ENCODE measurements around the gene DRAM1. TPM values are rescaled to one million over a fixed set of nuclear protein-coding genes. Genes with fewer than 3 reads are reported as not detected.
"Not testable (repeated sequence)": the region's sequence is repeated elsewhere in the genome, so short reads cannot be mapped to it uniquely, and the experiment has no call there.

The DRAM1 gene
- total RNA-seq, 1 donor from 2014 or later, result 12.5 TPM

GRCh38 chr12:101866615-101867373 lies 10.6 kb upstream of the DRAM1 start:
- peak overlapping the region; percentile 11 for H3K27ac Mint-ChIP-seq
- TF ChIP-seq CTCF (conservative IDR thresholded peaks at IDR 0.05), result no peak
- H3K27me3 Mint-ChIP-seq, result no peaks in the 10 kb centered on the region
- H3K9me3 Mint-ChIP-seq, result peaks cover 6% of the 10 kb centered on the region
- no peak overlapping the region for H3K4me3 Mint-ChIP-seq
- peaks cover 9% of the 10 kb centered on the region for H3K4me1 Mint-ChIP-seq (ENCODE audit: unreplicated experiment)
- H3K36me3 Mint-ChIP-seq, result no peaks in the 10 kb centered on the region
- no peak for DNase-seq (ENCODE audit: extremely low spot score, unreplicated experiment)

- not testable (repeated sequence) for H3K36me3 Mint-ChIP-seq; H3K4me3 Mint-ChIP-seq; H3K9me3 Mint-ChIP-seq; H3K27ac Mint-ChIP-seq; H3K27me3 Mint-ChIP-seq; DNase-seq (ENCODE audit: extremely low spot score, unreplicated experiment); H3K4me1 Mint-ChIP-seq (ENCODE audit: unreplicated experiment)
Measured at GRCh38 chr12:101867619-101868018, 9.8 kb upstream of the DRAM1 start.

GRCh38 chr12:101870925-101871324 lies 6.5 kb upstream of the DRAM1 start:
- Mint-ChIP-seq H3K36me3 (no peaks in the 10 kb centered on the region), H3K9me3 (no peaks in the 10 kb centered on the region)
- no peak for TF ChIP-seq CTCF (conservative IDR thresholded peaks at IDR 0.05)

GRCh38 chr12:101875162-101875561 lies 2.2 kb upstream of the DRAM1 start:
- no peak for TF ChIP-seq CTCF (conservative IDR thresholded peaks at IDR 0.05)
- Mint-ChIP-seq H3K4me1 (ENCODE audit: unreplicated experiment) (peaks cover 10% of the 10 kb centered on the region), H3K4me3 (peak overlapping the region; percentile 10), H3K27ac (peak overlapping the region; percentile 63), H3K27me3 (peaks cover 8% of the 10 kb centered on the region), H3K36me3 (no peaks in the 10 kb centered on the region), H3K9me3 (no peaks in the 10 kb centered on the region)
- DNase-seq (ENCODE audit: extremely low spot score, unreplicated experiment), result no peak

More at GRCh38 chr12:101870925-101871324, 6.5 kb upstream of the DRAM1 start:
- peaks cover 13% of the 10 kb centered on the region for H3K4me1 Mint-ChIP-seq (ENCODE audit: unreplicated experiment)
- no peak overlapping the region for H3K27ac Mint-ChIP-seq
- no peak for DNase-seq (ENCODE audit: extremely low spot score, unreplicated experiment)
- no peaks in the 10 kb centered on the region for H3K27me3 Mint-ChIP-seq
- H3K4me3 Mint-ChIP-seq, result no peak overlapping the region

- H3K27me3 Mint-ChIP-seq, result peaks cover 8% of the 10 kb centered on the region
- peaks cover 11% of the 10 kb centered on the region for H3K4me1 Mint-ChIP-seq (ENCODE audit: unreplicated experiment)
- no peak for TF ChIP-seq CTCF (conservative IDR thresholded peaks at IDR 0.05)
- DNase-seq (ENCODE audit: extremely low spot score, unreplicated experiment), result no peak
- H3K27ac Mint-ChIP-seq, result peak overlapping the region; percentile 86
- no peaks in the 10 kb centered on the region for H3K36me3 Mint-ChIP-seq
- H3K9me3 Mint-ChIP-seq, result no peaks in the 10 kb centered on the region
- peak overlapping the region; percentile 91 for H3K4me3 Mint-ChIP-seq
Measured at GRCh38 chr12:101876322-101876860, 989 bp upstream of the DRAM1 start.

GRCh38 chr12:101877806-101878242 lies 444 bp downstream of the DRAM1 start:
- no peak for DNase-seq (ENCODE audit: extremely low spot score, unreplicated experiment)
- peaks cover 8% of the 10 kb centered on the region for H3K27me3 Mint-ChIP-seq
- peak overlapping the region; percentile 78 for H3K27ac Mint-ChIP-seq
- peak overlapping the region; percentile 91 for H3K4me3 Mint-ChIP-seq
- no peak for TF ChIP-seq CTCF (conservative IDR thresholded peaks at IDR 0.05)
- H3K9me3 Mint-ChIP-seq, result no peaks in the 10 kb centered on the region
- H3K36me3 Mint-ChIP-seq, result peaks cover under 1% of the 10 kb centered on the region
- H3K4me1 Mint-ChIP-seq (ENCODE audit: unreplicated experiment), result peaks cover 13% of the 10 kb centered on the region
